DMS 273 (cell line): ENCODE results near the gene CHI3L1.

Experiments
- DNase-seq: peaks from one replicate; lab custom pipeline; 2025; ENCODE audit not compliant: unreplicated experiment; lab: John Stamatoyannopoulos, UW

CHI3L1 gene

DNA sequence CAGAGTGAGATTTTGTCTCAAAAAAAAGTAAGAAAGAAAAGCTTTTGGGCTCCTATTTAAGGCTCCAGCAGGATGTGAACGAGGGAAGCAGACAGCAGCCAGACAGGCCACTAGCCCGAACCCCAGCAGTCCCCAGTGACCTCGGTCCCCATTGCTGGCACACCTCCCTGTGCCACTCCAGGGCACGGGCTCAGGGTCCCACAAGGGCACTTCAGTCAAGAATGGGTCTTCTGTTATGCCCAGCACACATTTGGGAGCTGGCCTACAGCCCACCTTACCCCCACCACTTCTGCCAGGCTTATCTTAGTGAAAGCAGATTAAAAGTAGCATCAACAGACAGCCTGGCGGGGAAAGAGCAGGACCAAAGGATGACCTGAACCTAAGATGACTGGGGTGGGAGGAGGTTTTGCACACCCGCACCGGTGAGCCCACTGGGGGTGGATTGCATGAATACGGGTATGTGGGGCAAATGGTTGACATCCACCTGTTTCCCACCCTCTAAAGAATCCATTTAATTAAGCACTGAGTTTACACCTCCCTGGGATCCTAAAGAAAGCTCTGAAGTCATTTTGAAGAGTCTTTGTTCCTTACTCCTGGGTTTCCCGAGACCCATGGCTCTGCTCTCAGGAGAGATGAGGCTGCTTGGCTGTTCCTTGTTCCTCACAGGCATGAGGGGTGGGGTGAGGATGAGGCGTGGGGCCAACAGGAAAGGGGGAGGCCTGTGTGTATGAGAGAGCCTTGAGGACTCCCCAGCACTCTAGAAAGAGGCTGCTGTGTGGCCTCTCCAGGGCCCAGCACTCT is 4.7 kb downstream of the CHI3L1 start:
- DNase-seq, result no peak

DNA sequence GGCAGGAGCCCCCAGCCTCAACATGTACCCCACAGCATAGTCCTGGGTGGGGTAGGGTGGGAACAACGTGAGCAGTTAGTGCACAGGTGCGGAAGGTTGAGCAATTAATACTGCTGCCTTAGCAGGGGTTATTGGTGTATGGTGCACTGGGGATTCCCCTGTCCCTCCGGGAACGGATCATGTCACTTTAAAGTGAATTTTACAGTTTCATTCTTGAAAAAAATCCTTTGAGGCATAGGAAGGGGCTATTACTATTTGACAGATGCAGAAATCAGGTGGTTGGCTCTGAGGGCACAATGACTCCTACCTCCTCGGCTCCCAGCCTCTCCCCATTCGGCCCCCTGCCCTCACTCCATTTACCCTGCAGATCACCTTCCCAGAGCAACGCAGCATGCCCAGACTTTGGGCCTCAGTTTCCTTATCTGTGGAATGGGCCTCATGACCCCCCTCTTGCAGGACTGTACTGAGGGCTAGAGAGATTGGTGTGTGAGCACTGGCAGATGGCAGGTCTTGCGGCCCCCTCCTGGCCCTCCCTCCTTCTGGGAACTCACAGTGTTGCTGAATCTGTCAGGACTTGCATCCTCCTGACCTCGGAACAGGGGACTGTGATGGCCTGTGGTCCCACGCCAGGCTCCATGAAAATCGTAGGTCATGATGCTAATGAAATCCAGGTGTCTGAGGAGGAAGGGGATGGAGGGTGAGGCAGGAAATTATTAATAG is 5.7 kb downstream of the CHI3L1 start:
- peak; percentile 27 for DNase-seq

DNA sequence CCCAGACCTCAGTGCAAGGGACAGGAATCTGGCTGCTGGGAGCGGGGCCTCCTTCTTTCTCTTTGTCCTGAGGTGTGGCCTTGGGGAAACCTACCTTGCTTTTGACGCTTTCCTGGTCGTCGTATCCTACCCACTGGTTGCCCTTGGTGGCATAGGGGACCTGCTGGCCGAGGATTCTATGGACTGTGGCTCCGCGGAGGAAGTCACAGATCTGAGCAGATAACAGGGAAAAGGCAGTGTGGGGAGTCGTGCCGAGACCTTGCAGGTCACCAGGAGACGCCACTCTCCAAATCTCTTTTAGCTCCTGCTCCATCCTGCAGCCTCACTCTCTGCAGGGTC is 6.9 kb downstream of the CHI3L1 start:
- DNase-seq, result no peak

GRCh38 chr1:203178821-203179666 is 7.5 kb downstream of the CHI3L1 start:
- no peak for DNase-seq

- DNase-seq, result peak; percentile 34
Observed at GRCh38 chr1:203178083-203178482, 8.4 kb downstream of the CHI3L1 start.

- DNase-seq, result peak; percentile 34
Observed at GRCh38 chr1:203177470-203178039, 8.9 kb downstream of the CHI3L1 start.

GRCh38 chr1:203177036-203177405 is 9.5 kb downstream of the CHI3L1 start:
- DNase-seq, result peak; percentile 21

- no peak for DNase-seq
Observed at GRCh38 chr1:203176273-203177035, 10.1 kb downstream of the CHI3L1 start.

- DNase-seq, result no peak
Observed at GRCh38 chr1:203175827-203176241, 10.7 kb downstream of the CHI3L1 start.

- no peak for DNase-seq
Observed at GRCh38 chr1:203175237-203175826, 11.2 kb downstream of the CHI3L1 start, which contains the start of gene MYBPH. TSS of gene MYBPH (minus strand) at chr1:203175826. CDS start at chr1:203175755, 71 bp downstream.

DNA sequence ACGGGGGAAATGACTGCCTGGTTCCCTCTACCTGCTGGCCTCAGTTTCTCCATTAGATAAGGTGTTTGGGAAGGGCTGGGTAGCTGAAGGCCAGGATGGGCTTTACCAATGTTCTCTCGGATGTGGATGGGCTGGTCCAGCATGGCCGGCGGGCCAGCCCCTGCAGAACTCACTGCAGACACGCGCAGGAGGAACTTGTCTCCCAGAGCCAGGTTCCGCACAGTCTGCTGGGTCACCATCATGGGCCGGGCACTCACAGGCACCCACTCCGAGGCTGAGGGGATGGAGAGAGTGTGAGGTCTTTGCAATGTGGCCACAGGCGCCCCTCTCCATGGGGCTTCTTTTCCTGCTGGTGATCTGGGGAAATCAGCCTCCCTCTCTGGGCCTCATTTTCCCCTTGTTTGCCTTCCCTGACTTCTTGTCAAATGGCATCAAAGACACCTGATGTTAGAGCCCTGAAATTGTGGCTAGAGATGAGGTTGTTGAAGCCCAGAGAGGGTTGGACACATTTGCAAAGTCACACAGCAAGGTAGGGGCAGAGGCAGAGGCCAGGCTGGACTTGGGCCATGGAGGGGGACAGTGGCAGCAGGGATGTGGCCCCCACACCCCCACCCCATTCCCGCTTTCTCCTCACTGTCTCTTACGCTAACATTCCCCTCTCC is 12.0 kb downstream of the CHI3L1 start:
- no peak for DNase-seq

GRCh38 chr1:203173566-203173965 is 12.9 kb downstream of the CHI3L1 start:
- peak; percentile 63 for DNase-seq

DNA sequence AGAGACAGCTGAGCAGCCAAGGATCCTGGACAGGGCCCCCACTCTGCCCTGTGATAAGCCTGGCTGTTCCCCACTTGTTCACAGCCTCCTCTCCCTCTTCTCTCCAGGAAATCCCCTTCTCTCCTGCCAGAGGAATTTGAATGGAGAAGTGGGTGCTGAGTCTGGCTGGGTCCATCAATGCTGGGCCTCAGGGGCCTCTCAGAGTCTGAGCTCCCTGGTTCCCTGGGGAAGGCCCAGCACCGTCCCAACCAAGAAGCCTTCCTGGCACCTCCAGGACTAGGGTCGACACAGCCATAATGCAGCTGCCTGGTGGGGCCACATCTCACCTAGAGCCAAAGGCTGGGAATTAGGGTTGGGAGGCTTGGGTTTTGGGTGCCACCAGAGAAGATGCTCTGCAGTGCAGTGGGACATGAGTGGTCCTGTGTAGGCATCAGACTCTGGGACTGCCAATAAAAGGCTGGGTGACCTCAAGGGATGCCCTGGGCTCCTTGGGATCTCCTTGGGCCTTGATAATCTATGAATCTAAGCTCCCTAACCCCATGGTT is 13.4 kb downstream of the CHI3L1 start:
- DNase-seq, result no peak

GRCh38 chr1:203172184-203173010 is 14.1 kb downstream of the CHI3L1 start:
- peak; percentile 94 for DNase-seq

DNA sequence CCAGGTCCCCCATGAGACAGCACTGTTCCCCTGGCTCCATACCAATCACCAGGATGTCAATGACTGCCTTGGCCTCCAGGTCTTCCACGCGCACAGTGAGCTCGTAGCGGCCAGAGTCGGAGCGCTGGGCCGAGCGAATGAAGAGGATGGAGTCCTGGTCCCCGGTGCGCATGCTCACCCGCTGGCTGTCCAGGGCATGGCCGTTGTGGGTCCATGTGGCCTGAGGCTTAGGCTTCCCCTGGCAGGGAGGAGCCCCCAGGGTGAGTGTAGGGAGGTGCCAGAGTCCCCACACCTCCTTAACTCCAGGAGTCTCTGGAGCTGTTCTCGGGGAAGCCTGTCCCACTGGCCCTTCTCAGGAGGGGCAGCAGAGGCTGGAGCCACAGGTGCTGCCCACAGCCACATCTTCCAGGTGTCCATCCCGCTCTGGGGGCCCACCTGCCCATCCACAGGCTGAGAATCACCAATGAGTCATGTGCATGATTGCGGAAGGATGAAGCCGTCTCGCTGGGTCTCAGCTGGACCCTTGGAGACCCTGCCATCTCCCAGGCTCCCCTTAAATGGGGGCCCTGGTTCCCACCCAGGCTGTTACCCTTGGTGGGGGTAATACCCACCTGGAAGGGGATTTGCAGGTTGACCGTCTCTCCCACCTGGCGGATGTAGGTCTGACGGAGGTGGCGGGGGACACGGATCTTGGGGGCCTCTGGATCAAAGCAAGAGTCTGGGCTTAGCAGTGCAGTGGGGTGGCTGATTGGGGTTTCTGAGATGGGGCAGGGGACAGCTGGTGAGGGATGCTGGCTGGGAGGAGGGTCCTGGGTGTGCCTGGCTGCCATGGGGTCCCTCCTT is 14.9 kb downstream of the CHI3L1 start:
- no peak for DNase-seq

- no peak for DNase-seq
Observed at GRCh38 chr1:203170625-203171330, 15.7 kb downstream of the CHI3L1 start.
